Measurements from ENCODE around the gene MRPS11.
A peak's percentile ranks its signal among the peaks of the same experiment; 100 is the strongest.

Gene MRPS11

DNA sequence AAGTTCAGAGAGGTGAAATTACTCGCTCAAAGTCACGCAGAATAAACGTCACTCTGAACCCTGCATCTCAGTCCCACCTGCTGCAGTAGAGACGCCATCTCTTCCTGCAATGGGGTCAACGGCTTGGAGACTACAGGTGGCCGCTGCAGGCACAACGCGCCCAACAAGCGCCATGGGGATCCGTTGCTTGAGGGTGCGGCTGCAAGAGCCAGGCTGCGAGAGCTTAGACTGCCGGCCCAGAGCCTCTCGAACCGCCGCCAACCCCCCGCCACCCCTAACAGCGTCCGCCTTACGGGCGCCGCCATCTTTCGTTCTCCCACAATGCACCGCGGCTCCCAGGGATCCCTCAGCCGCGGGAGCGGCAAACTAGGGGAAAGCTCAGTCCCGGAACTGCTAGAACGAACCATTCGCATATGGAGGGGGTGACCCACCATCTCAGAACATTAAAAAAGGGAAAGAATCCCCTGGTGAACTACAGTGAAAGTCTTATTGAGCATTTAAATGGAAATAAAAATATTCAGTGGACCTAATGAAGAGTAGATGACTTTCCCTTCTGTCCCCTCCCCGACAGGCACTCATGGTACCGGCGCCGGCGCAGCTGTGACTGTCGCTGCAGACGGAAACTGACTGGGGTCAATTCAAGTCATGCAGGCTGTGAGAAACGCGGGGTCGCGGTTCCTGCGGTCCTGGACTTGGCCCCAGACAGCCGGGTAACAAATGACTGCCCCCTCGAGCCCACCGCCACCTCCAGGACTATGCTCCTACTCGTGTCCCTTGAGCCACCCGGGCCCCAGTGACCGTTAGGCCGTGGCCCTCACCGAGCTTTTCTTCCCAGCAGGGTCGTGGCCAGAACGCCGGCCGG lies at the start of gene MRPS11, which contains the start of gene MRPL46:
MRPS11 (plus strand) TSS at position 636 of the 862 bp plus-strand sequence; CDS start at position 646, 10 bp downstream.
MRPL46 (minus strand) TSS at position 316 of the 862 bp plus-strand sequence; CDS start at position 305, 11 bp downstream.
- H3K4me3 ChIP-seq (ENCODE audit: low read depth, low read length) = peak within 1 kb of the TSS; percentile 86
- DNase-seq (ENCODE audit: low read depth) = peak; percentile 90
- TF ChIP-seq MYC (IDR thresholded peaks at IDR 0.05; ENCODE audit: low read depth, low read length) = peak; percentile 69
- TF ChIP-seq, protein P1, sequence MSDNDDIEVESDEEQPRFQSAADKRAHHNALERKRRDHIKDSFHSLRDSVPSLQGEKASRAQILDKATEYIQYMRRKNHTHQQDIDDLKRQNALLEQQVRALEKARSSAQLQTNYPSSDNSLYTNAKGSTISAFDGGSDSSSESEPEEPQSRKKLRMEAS (IDR thresholded peaks at IDR 0.05; ENCODE audit: low read depth, low read length) = peak; percentile 76
- TF ChIP-seq, protein P2, sequence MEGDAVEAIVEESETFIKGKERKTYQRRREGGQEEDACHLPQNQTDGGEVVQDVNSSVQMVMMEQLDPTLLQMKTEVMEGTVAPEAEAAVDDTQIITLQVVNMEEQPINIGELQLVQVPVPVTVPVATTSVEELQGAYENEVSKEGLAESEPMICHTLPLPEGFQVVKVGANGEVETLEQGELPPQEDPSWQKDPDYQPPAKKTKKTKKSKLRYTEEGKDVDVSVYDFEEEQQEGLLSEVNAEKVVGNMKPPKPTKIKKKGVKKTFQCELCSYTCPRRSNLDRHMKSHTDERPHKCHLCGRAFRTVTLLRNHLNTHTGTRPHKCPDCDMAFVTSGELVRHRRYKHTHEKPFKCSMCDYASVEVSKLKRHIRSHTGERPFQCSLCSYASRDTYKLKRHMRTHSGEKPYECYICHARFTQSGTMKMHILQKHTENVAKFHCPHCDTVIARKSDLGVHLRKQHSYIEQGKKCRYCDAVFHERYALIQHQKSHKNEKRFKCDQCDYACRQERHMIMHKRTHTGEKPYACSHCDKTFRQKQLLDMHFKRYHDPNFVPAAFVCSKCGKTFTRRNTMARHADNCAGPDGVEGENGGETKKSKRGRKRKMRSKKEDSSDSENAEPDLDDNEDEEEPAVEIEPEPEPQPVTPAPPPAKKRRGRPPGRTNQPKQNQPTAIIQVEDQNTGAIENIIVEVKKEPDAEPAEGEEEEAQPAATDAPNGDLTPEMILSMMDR (IDR thresholded peaks at IDR 0.05; ENCODE audit: low read depth, low read length) = no peak
- TF ChIP-seq POLR2A (IDR thresholded peaks at IDR 0.05; ENCODE audit: extremely low read depth, insufficient read length) = peak; percentile 70

DNA sequence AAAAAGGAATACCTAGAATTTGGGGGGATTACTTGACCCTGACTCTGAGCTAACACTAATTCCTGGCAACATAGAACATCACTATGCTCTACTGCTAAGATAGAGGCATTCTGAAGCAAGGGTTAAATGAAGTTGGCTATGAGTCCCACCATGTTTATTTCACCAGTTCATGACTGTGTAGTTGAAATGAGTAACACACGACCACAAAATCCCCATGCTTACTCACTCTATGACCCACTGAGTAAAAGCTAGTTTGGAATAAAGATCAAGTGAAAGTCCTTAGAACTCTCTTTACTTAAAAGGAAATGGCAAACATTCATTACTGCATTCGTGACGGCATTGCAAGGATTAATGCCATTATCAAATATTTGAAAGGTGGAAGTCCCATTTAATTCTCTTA lies 47.7 kb upstream of the MRPS11 start:
- no peak overlapping the region for H3K4me3 ChIP-seq (ENCODE audit: low read depth, low read length)
- no peak for DNase-seq (ENCODE audit: low read depth)
- TF ChIP-seq, protein P2 (IDR thresholded peaks at IDR 0.05; ENCODE audit: low read depth, low read length) = no peak
- TF ChIP-seq POLR2A (IDR thresholded peaks at IDR 0.05; ENCODE audit: extremely low read depth, insufficient read length) (no peak), MYC (IDR thresholded peaks at IDR 0.05; ENCODE audit: low read depth, low read length) (no peak)
- TF ChIP-seq, protein P1 (IDR thresholded peaks at IDR 0.05; ENCODE audit: low read depth, low read length) = no peak

DNA sequence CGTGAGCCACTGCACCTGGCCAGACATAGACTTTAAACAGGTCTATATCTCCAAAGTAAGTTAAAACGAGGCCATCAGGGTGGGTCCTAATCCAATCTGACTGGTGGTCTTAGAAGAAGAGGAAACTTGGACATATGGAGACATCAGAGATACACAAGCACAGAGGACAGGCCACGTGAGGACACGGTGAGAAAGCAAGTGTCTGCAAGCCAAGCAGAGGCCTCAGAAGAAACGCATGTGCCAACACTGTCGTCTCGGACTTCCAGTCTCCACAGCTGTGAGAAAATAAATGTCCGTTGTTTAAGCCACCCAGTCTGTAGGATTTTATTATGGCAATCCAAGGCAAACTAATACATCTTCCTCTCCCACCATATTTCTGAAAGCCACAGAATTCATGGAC lies 44.2 kb upstream of the MRPS11 start:
- H3K4me3 ChIP-seq (ENCODE audit: low read depth, low read length) = no peak overlapping the region
- TF ChIP-seq, protein P2 (IDR thresholded peaks at IDR 0.05; ENCODE audit: low read depth, low read length) = no peak
- TF ChIP-seq, protein P1 (IDR thresholded peaks at IDR 0.05; ENCODE audit: low read depth, low read length) = no peak
- TF ChIP-seq MYC (IDR thresholded peaks at IDR 0.05; ENCODE audit: low read depth, low read length) (no peak), POLR2A (IDR thresholded peaks at IDR 0.05; ENCODE audit: extremely low read depth, insufficient read length) (no peak)
- no peak for DNase-seq (ENCODE audit: low read depth)

DNA sequence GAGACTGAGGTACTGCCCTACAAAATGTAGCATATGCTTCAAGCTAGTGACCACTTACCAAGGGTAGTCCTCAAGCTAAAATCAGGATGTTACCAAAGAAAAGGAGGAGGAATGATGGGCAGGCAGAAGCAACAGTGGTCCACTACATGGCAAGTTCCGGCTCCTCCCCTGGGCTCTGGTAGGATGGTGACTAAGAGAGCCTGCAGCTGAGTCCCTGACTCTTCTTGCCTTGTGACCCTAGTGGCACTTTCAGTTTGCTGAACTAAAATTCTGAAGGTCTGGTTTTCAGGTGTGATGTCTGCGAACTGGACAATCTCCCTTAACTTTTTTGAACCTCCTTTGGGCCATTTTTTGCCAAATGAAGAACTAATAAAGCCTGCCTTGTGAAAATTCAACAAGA lies 41.2 kb upstream of the MRPS11 start:
- TF ChIP-seq, protein P1 (IDR thresholded peaks at IDR 0.05; ENCODE audit: low read depth, low read length) = no peak
- TF ChIP-seq MYC (IDR thresholded peaks at IDR 0.05; ENCODE audit: low read depth, low read length) (no peak), POLR2A (IDR thresholded peaks at IDR 0.05; ENCODE audit: extremely low read depth, insufficient read length) (no peak)
- TF ChIP-seq, protein P2 (IDR thresholded peaks at IDR 0.05; ENCODE audit: low read depth, low read length) = no peak
- H3K4me3 ChIP-seq (ENCODE audit: low read depth, low read length) = no peak overlapping the region
- DNase-seq (ENCODE audit: low read depth) = no peak

DNA sequence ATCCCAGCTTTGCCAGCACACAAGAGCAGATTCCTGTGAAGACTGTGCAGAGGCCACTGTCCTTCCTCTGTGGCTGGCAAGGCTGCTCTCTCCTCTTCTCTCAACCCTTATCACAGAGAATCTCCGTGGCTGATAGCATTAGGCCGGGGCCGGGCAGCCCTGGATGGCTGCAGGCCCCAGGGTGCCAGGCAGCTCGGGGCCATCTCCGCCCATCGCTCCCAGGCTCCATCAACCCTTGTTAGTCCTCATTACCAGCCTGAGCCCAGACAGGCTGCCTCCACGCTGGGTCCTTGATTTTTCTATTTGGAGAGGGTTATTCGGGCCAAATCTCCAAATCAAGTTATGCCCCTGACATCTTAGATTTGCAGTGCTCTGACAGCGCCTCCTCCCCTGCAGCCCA lies 39.5 kb upstream of the MRPS11 start:
- H3K4me3 ChIP-seq (ENCODE audit: low read depth, low read length) = no peak overlapping the region
- no peak for TF ChIP-seq MYC (IDR thresholded peaks at IDR 0.05; ENCODE audit: low read depth, low read length)
- TF ChIP-seq, protein P1 (IDR thresholded peaks at IDR 0.05; ENCODE audit: low read depth, low read length) = no peak
- TF ChIP-seq, protein P2 (IDR thresholded peaks at IDR 0.05; ENCODE audit: low read depth, low read length) = no peak
- no peak for TF ChIP-seq POLR2A (IDR thresholded peaks at IDR 0.05; ENCODE audit: extremely low read depth, insufficient read length)
- no peak for DNase-seq (ENCODE audit: low read depth)

All from NB4 (cell line).